Measurements from ENCODE around the gene ADD2. TPM values are rescaled to one million over a fixed set of nuclear protein-coding genes. Genes with fewer than 3 reads are reported as not detected.

ADD2 gene
- total RNA-seq, 2 donors from 2014 or later = 0.41 to 1.6 TPM

GRCh38 chr2:70757360-70757759, 10.6 kb downstream of the ADD2 start:
- no peak overlapping the region for H3K4me3 ChIP-seq
- TF ChIP-seq CTCF (IDR thresholded peaks at IDR 0.05) = no peak
- no peaks in the 10 kb centered on the region for H3K36me3 ChIP-seq
- no peak for DNase-seq (ENCODE audit: low spot score)
- no peaks in the 10 kb centered on the region for H3K27me3 ChIP-seq (replicated peaks; ENCODE audit: insufficient read depth)
- H3K9me3 ChIP-seq = no peaks in the 10 kb centered on the region
- H3K27ac ChIP-seq = no peak overlapping the region
- no peaks in the 10 kb centered on the region for H3K4me1 ChIP-seq (ENCODE audit: control insufficient read depth in 1 of 2, low read depth in 2 of 2)
- ATAC-seq (ENCODE audit: insufficient number of reproducible peaks, low FRiP score, low read depth) = no peak

- ATAC-seq (ENCODE audit: insufficient number of reproducible peaks, low FRiP score, low read depth) (no peak), DNase-seq (ENCODE audit: low spot score) (no peak)
- Histone ChIP-seq H3K4me3 (no peak overlapping the region), H3K9me3 (no peaks in the 10 kb centered on the region), H3K27ac (no peak overlapping the region), H3K4me1 (ENCODE audit: control insufficient read depth in 1 of 2, low read depth in 2 of 2) (no peaks in the 10 kb centered on the region), H3K27me3 (replicated peaks; ENCODE audit: insufficient read depth) (no peaks in the 10 kb centered on the region), H3K36me3 (no peaks in the 10 kb centered on the region)
- no peak for TF ChIP-seq CTCF (IDR thresholded peaks at IDR 0.05)
Measured at GRCh38 chr2:70756128-70756527, 11.9 kb downstream of the ADD2 start.

- no peaks in the 10 kb centered on the region for H3K9me3 ChIP-seq
- ATAC-seq (ENCODE audit: insufficient number of reproducible peaks, low FRiP score, low read depth) (no peak), DNase-seq (ENCODE audit: low spot score) (no peak)
- no peaks in the 10 kb centered on the region for H3K4me1 ChIP-seq (ENCODE audit: control insufficient read depth in 1 of 2, low read depth in 2 of 2)
- no peaks in the 10 kb centered on the region for H3K27me3 ChIP-seq (replicated peaks; ENCODE audit: insufficient read depth)
- H3K4me3 ChIP-seq = no peak overlapping the region
- TF ChIP-seq CTCF (IDR thresholded peaks at IDR 0.05) = no peak
- H3K36me3 ChIP-seq = no peaks in the 10 kb centered on the region
- no peak overlapping the region for H3K27ac ChIP-seq
Measured at GRCh38 chr2:70753902-70754301, 14.1 kb downstream of the ADD2 start.

- H3K27ac ChIP-seq = no peak overlapping the region
- no peak overlapping the region for H3K4me3 ChIP-seq
- ATAC-seq (ENCODE audit: insufficient number of reproducible peaks, low FRiP score, low read depth) (no peak), DNase-seq (ENCODE audit: low spot score) (no peak)
- no peaks in the 10 kb centered on the region for H3K9me3 ChIP-seq
- H3K36me3 ChIP-seq = no peaks in the 10 kb centered on the region
- H3K4me1 ChIP-seq (ENCODE audit: control insufficient read depth in 1 of 2, low read depth in 2 of 2) = no peaks in the 10 kb centered on the region
- no peaks in the 10 kb centered on the region for H3K27me3 ChIP-seq (replicated peaks; ENCODE audit: insufficient read depth)
- TF ChIP-seq CTCF (IDR thresholded peaks at IDR 0.05) = no peak
Measured at GRCh38 chr2:70753031-70753430, 15.0 kb downstream of the ADD2 start.

- no peaks in the 10 kb centered on the region for H3K36me3 ChIP-seq
- TF ChIP-seq CTCF (IDR thresholded peaks at IDR 0.05) = no peak
Measured at GRCh38 chr2:70752396-70752795, 15.6 kb downstream of the ADD2 start.

More at GRCh38 chr2:70752396-70752795, 15.6 kb downstream of the ADD2 start:
- no peak overlapping the region for H3K27ac ChIP-seq
- DNase-seq (ENCODE audit: low spot score) (no peak), ATAC-seq (ENCODE audit: insufficient number of reproducible peaks, low FRiP score, low read depth) (no peak)
- H3K4me3 ChIP-seq = no peak overlapping the region
- H3K9me3 ChIP-seq = no peaks in the 10 kb centered on the region
- no peaks in the 10 kb centered on the region for H3K4me1 ChIP-seq (ENCODE audit: control insufficient read depth in 1 of 2, low read depth in 2 of 2)
- no peaks in the 10 kb centered on the region for H3K27me3 ChIP-seq (replicated peaks; ENCODE audit: insufficient read depth)

Measured in thoracic aorta (tissue), 2 donors.